PFSK-1 (cell line): ENCODE measurements around the gene NTRK1.

Experiments used
- FOXP2 ChIP-seq: optimal IDR thresholded peaks from 2 replicates; pipeline ENCODE3; 2011; ENCODE audit warnings: borderline replicate concordance, control low read depth, inconsistent platforms; ENCODE audit not compliant: insufficient read depth; ENCODE audit errors: extremely low read length, extremely low read depth
- POLR2AphosphoS5 ChIP-seq: IDR thresholded peaks from 2 replicates; pipeline ENCODE4 v1.6.1; 2012; ENCODE audit warnings: low read depth, mild to moderate bottlenecking, control low read depth, low read length, moderate library complexity
- REST ChIP-seq, 2 experiments: IDR thresholded peaks; 2 replicates each; pipeline versions ENCODE4 v1.6.1 to v1.8.0; 2011 to 2012; ENCODE audit warnings: low read depth in 2 of 2, low read length in 2 of 2, control low read depth in 1 of 2, inconsistent platforms in 1 of 2, mild to moderate bottlenecking in 1 of 2, moderate library complexity in 1 of 2; ENCODE audit not compliant: insufficient read depth in 1 of 2
- SIN3A ChIP-seq: IDR thresholded peaks from 2 replicates; pipeline ENCODE4 v1.6.1; 2012; ENCODE audit warnings: mild to moderate bottlenecking, low read length, moderate library complexity, borderline replicate concordance; ENCODE audit not compliant: insufficient read depth
- TAF1 ChIP-seq: IDR thresholded peaks from 2 replicates; pipeline ENCODE4 v1.6.1; 2012; ENCODE audit warnings: low read length, control low read depth, borderline replicate concordance; ENCODE audit not compliant: insufficient read depth

Gene NTRK1

GRCh38 chr1:156889802-156890580 lies 29.3 kb downstream of the NTRK1 start:
- TF ChIP-seq POLR2AphosphoS5: no peak
- TF ChIP-seq TAF1: no peak
- no peak for TF ChIP-seq FOXP2
- no peak for TF ChIP-seq SIN3A
- no peak for TF ChIP-seq REST (IDR thresholded peaks at IDR 0.05; ENCODE audit: insufficient read depth in 1 of 2, low read depth in 2 of 2, low read length in 2 of 2)

GRCh38 chr1:156892190-156893047 lies 31.8 kb downstream of the NTRK1 start:
- TF ChIP-seq SIN3A: peak; percentile 70; the same call in 1 of the 2 replicates
- peak; percentile 94 for TF ChIP-seq FOXP2
- TF ChIP-seq REST (IDR thresholded peaks at IDR 0.05; ENCODE audit: insufficient read depth in 1 of 2, low read depth in 2 of 2, low read length in 2 of 2): 0 out of 4 replicates have a peak, but pooled peaks of 1 of the 2 experiments have one; percentile 15
- no peak for TF ChIP-seq POLR2AphosphoS5

- TF ChIP-seq FOXP2 (no peak), REST (IDR thresholded peaks at IDR 0.05; ENCODE audit: insufficient read depth in 1 of 2, low read depth in 2 of 2, low read length in 2 of 2) (0 out of 4 replicates have a peak, but pooled peaks have one; percentile 21 to 60), SIN3A (0 out of 2 replicates have a peak, but pooled peaks have one; percentile 49)
These were observed 32.6 kb downstream of the NTRK1 start, which contains the start of gene PEAR1 for GRCh38 chr1:156893048-156893953. Gene PEAR1 (plus strand): TSS chr1:156893718. CDS start chr1:156903927, 10,209 bp downstream.

GRCh38 chr1:156894001-156894400 lies 33.3 kb downstream of the NTRK1 start:
- TF ChIP-seq SIN3A (no peak), TAF1 (no peak), POLR2AphosphoS5 (no peak), REST (IDR thresholded peaks at IDR 0.05; ENCODE audit: insufficient read depth in 1 of 2, low read depth in 2 of 2, low read length in 2 of 2) (0 out of 4 replicates have a peak, but pooled peaks of 1 of the 2 experiments have one; percentile 5)
